GM12891 (cell line): ENCODE measurements around the gene PTPRT.

ENCODE experiments used
- DNase-seq: peaks from one replicate; pipeline ENCODE4 v3.0.0; 2011; ENCODE audit warnings: low spot score; ENCODE audit not compliant: insufficient read length
- FAIRE-seq: peaks from 2 replicates; lab custom pipeline; 2011; peaks lifted over from hg19 to GRCh38; lab: Jason Lieb, UNC
- PAX5 ChIP-seq: IDR thresholded peaks from 2 replicates; pipeline ENCODE4 v1.6.1; 2011; ENCODE audit warnings: low read length, moderate library complexity, mild to moderate bottlenecking; ENCODE audit not compliant: insufficient read depth, severe bottlenecking
- POLR2A ChIP-seq: IDR thresholded peaks from 2 replicates; pipeline ENCODE4 v1.6.1; 2011; ENCODE audit warnings: low read depth, low read length, control low read depth
- POLR2AphosphoS5 ChIP-seq: IDR thresholded peaks from 2 replicates; pipeline ENCODE4 v1.6.1; 2011; ENCODE audit warnings: low read depth, low read length, control low read depth
- POU2F2 ChIP-seq: IDR thresholded peaks from 2 replicates; pipeline ENCODE4 v1.6.1; 2011; ENCODE audit warnings: low read depth, mild to moderate bottlenecking, control low read depth, low read length, moderate library complexity
- SPI1 ChIP-seq: IDR thresholded peaks from 2 replicates; pipeline ENCODE4 v1.6.1; 2011; ENCODE audit warnings: low read depth, low read length, control low read depth
- TAF1 ChIP-seq: IDR thresholded peaks from 2 replicates; pipeline ENCODE4 v1.6.1; 2011; ENCODE audit warnings: low read depth, low read length, control low read depth

The PTPRT gene

GRCh38 chr20:42565235-42565995 lies 624.3 kb downstream of the PTPRT start:
- FAIRE-seq = no peak
- DNase-seq = no peak
- TF ChIP-seq TAF1 = no peak

GRCh38 chr20:42559665-42560064 lies 630.0 kb downstream of the PTPRT start:
- no peak for FAIRE-seq
- TF ChIP-seq POU2F2 (no peak), POLR2A (no peak), SPI1 (no peak), TAF1 (no peak), PAX5 (no peak), POLR2AphosphoS5 (no peak)
- no peak for DNase-seq

GRCh38 chr20:42556575-42556974 lies 633.1 kb downstream of the PTPRT start:
- DNase-seq = no peak
- TF ChIP-seq PAX5 (no peak), POU2F2 (no peak), SPI1 (no peak), POLR2AphosphoS5 (no peak), POLR2A (no peak), TAF1 (no peak)
- no peak for FAIRE-seq

GRCh38 chr20:42553374-42553773 lies 636.3 kb downstream of the PTPRT start:
- no peak for FAIRE-seq
- DNase-seq = no peak

GRCh38 chr20:42549496-42549895 lies 640.2 kb downstream of the PTPRT start:
- FAIRE-seq (no peak), DNase-seq (no peak)

More at GRCh38 chr20:42553374-42553773, 636.3 kb downstream of the PTPRT start:
- no peak for TF ChIP-seq SPI1
- TF ChIP-seq POU2F2 = no peak
- no peak for TF ChIP-seq PAX5
- TF ChIP-seq POLR2AphosphoS5 = no peak
- no peak for TF ChIP-seq TAF1
- TF ChIP-seq POLR2A = no peak

GRCh38 chr20:42544926-42545325 lies 644.8 kb downstream of the PTPRT start:
- no peak for DNase-seq
- TF ChIP-seq PAX5 (no peak), SPI1 (no peak), POLR2A (no peak), POU2F2 (no peak), POLR2AphosphoS5 (no peak), TAF1 (no peak)
- FAIRE-seq = no peak

More at GRCh38 chr20:42549496-42549895, 640.2 kb downstream of the PTPRT start:
- TF ChIP-seq POU2F2 (no peak), PAX5 (no peak), POLR2A (no peak), TAF1 (no peak)

GRCh38 chr20:42532831-42533230 lies 656.9 kb downstream of the PTPRT start:
- TF ChIP-seq PAX5 = no peak
- TF ChIP-seq POLR2AphosphoS5 = no peak
- no peak for TF ChIP-seq POU2F2
- no peak for TF ChIP-seq POLR2A
- TF ChIP-seq SPI1 = no peak
- no peak for TF ChIP-seq TAF1
- DNase-seq (no peak), FAIRE-seq (no peak)

GRCh38 chr20:42531508-42531961 lies 658.2 kb downstream of the PTPRT start:
- TF ChIP-seq POLR2A (no peak), PAX5 (no peak), TAF1 (no peak), SPI1 (no peak), POLR2AphosphoS5 (no peak), POU2F2 (no peak)
- DNase-seq = no peak
- no peak for FAIRE-seq

- no peak for TF ChIP-seq SPI1
- no peak for TF ChIP-seq PAX5
- no peak for TF ChIP-seq TAF1
- TF ChIP-seq POU2F2 = no peak
- no peak for TF ChIP-seq POLR2A
- TF ChIP-seq POLR2AphosphoS5 = no peak
- FAIRE-seq (no peak), DNase-seq (no peak)
Observed at GRCh38 chr20:42530855-42531448, 658.8 kb downstream of the PTPRT start.

- TF ChIP-seq POLR2A (no peak), POU2F2 (no peak)
- FAIRE-seq = no peak
- no peak for DNase-seq
Observed at GRCh38 chr20:42530191-42530590, 659.5 kb downstream of the PTPRT start.

GRCh38 chr20:42524058-42524457 lies 665.6 kb downstream of the PTPRT start:
- DNase-seq = no peak
- no peak for FAIRE-seq
- no peak for TF ChIP-seq POLR2AphosphoS5
- no peak for TF ChIP-seq POU2F2
- no peak for TF ChIP-seq SPI1
- no peak for TF ChIP-seq TAF1
- no peak for TF ChIP-seq PAX5
- TF ChIP-seq POLR2A = no peak
